ENCODE measurements around the gene ZNF155.

DNA sequence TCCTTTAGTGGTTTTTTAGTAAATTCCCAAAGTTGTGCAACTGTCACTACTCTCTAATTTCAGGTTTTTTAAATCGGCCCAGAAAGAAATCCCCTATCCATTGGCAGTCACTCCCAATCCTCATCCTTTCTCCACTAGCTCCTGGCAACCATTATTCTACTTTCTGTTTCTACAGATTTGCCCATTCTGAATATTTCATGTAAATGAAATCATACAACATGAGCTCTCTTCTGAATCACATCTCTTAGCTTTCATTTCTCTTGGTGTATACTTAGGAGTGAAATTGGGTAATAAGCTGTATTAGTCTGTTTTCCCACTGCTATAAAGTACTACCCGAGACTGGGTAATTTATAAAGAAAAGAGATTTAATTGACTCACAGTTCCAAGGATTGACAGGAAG, 58.2 kb downstream of the ZNF155 start:
- TF ChIP-seq, protein P1, sequence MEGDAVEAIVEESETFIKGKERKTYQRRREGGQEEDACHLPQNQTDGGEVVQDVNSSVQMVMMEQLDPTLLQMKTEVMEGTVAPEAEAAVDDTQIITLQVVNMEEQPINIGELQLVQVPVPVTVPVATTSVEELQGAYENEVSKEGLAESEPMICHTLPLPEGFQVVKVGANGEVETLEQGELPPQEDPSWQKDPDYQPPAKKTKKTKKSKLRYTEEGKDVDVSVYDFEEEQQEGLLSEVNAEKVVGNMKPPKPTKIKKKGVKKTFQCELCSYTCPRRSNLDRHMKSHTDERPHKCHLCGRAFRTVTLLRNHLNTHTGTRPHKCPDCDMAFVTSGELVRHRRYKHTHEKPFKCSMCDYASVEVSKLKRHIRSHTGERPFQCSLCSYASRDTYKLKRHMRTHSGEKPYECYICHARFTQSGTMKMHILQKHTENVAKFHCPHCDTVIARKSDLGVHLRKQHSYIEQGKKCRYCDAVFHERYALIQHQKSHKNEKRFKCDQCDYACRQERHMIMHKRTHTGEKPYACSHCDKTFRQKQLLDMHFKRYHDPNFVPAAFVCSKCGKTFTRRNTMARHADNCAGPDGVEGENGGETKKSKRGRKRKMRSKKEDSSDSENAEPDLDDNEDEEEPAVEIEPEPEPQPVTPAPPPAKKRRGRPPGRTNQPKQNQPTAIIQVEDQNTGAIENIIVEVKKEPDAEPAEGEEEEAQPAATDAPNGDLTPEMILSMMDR (tag by site-specific recombination; IDR thresholded peaks at IDR 0.05) = no peak
- TF ChIP-seq ZNF561 (tag by site-specific recombination; IDR thresholded peaks at IDR 0.05; ENCODE audit: borderline replicate concordance) = no peak
- TF ChIP-seq ZNF239 (tag by site-specific recombination; IDR thresholded peaks at IDR 0.05) = no peak
- TF ChIP-seq HOXA7 (CRISPR knock-in tag; IDR thresholded peaks at IDR 0.05; ENCODE audit: borderline replicate concordance) = no peak
- TF ChIP-seq ZFP37 (tag by site-specific recombination; IDR thresholded peaks at IDR 0.05) = no peak
- TF ChIP-seq ZNF596 (tag by site-specific recombination; IDR thresholded peaks at IDR 0.05) = no peak
- TF ChIP-seq ZNF202 (tag by site-specific recombination; IDR thresholded peaks at IDR 0.05; ENCODE audit: borderline replicate concordance) = no peak
- no peak for TF ChIP-seq KLF9 (tag by site-specific recombination; IDR thresholded peaks at IDR 0.05; ENCODE audit: low read depth)
- TF ChIP-seq ZNF174 (tag by site-specific recombination; IDR thresholded peaks at IDR 0.05) = no peak
- TF ChIP-seq ZNF157 (tag by site-specific recombination; IDR thresholded peaks at IDR 0.05) = no peak
- TF ChIP-seq, protein P2, sequence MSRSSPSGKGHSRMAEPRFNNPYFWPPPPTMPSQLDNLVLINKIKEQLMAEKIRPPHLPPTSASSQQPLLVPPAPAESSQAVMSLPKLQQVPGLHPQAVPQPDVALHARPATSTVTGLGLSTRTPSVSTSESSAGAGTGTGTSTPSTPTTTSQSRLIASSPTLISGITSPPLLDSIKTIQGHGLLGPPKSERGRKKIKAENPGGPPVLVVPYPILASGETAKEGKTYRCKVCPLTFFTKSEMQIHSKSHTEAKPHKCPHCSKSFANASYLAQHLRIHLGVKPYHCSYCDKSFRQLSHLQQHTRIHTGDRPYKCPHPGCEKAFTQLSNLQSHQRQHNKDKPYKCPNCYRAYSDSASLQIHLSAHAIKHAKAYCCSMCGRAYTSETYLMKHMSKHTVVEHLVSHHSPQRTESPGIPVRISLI (tag by site-specific recombination; IDR thresholded peaks at IDR 0.05) = no peak
- no peak for TF ChIP-seq KLF7 (tag by site-specific recombination; IDR thresholded peaks at IDR 0.05; ENCODE audit: borderline replicate concordance)
- TF ChIP-seq, protein P3, sequence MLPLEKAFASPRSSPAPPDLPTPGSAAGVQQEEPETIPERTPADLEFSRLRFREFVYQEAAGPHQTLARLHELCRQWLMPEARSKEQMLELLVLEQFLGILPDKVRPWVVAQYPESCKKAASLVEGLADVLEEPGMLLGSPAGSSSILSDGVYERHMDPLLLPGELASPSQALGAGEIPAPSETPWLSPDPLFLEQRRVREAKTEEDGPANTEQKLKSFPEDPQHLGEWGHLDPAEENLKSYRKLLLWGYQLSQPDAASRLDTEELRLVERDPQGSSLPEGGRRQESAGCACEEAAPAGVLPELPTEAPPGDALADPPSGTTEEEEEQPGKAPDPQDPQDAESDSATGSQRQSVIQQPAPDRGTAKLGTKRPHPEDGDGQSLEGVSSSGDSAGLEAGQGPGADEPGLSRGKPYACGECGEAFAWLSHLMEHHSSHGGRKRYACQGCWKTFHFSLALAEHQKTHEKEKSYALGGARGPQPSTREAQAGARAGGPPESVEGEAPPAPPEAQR (tag by site-specific recombination; IDR thresholded peaks at IDR 0.05) = no peak
- no peak for TF ChIP-seq ZNF121 (tag by site-specific recombination; IDR thresholded peaks at IDR 0.05)
